ENCODE data around the gene TRPC4AP. TPM values are rescaled to one million over a fixed set of nuclear protein-coding genes. Genes with fewer than 3 reads are reported as not detected.

The TRPC4AP gene
- total and polyA plus RNA-seq, 7 donors = 24.0 to 61.8 (median 45.3) TPM

GRCh38 chr20:34976286-34976685 lies 116.3 kb downstream of the TRPC4AP start:
- Histone ChIP-seq H3K27me3 (peaks cover 0 to 37% (median 21%) of the 10 kb centered on the region in 3 donors), H3K9me3 (no peaks in the 10 kb centered on the region), H3K4me1 (peaks cover 0 to 4% (median 0%) of the 10 kb centered on the region in 4 donors), H3K4me3 (no peak overlapping the region), H3K36me3 (no peaks in the 10 kb centered on the region), H3K27ac (no peak overlapping the region)
- intact Hi-C loops (cut with DNase I) = no loop called here
- 86 to 90% methylated on average over 12 of the region's 12 CpGs for WGBS, 2 donors
- no peak for DNase-seq
- TF ChIP-seq POLR2A (IDR thresholded peaks at IDR 0.05) (no peak), EP300 (IDR thresholded peaks at IDR 0.05) (no peak), POLR2AphosphoS5 (IDR thresholded peaks at IDR 0.05) (no peak), CTCF (IDR thresholded peaks at IDR 0.05) (no peak)

- no peaks in the 10 kb centered on the region for H3K4me1 ChIP-seq
- no peak overlapping the region for H3K4me3 ChIP-seq
- H3K27ac ChIP-seq = no peak overlapping the region
- intact Hi-C loops (cut with DNase I) = no loop called here
- TF ChIP-seq CTCF (IDR thresholded peaks at IDR 0.05) (no peak), EP300 (IDR thresholded peaks at IDR 0.05) (no peak), POLR2AphosphoS5 (IDR thresholded peaks at IDR 0.05) (no peak), POLR2A (IDR thresholded peaks at IDR 0.05) (no peak)
- DNase-seq = no peak
- H3K36me3 ChIP-seq = no peaks in the 10 kb centered on the region
- WGBS, 2 donors = 81 to 83% methylated on average over 4 of the region's 4 CpGs
- H3K9me3 ChIP-seq = no peaks in the 10 kb centered on the region
- H3K27me3 ChIP-seq = peaks cover 0 to 20% (median 2%) of the 10 kb centered on the region in 3 donors
These were observed 118.4 kb downstream of the TRPC4AP start for GRCh38 chr20:34974246-34974645.

GRCh38 chr20:34971561-34972235 lies 120.9 kb downstream of the TRPC4AP start:
- no peaks in the 10 kb centered on the region for H3K36me3 ChIP-seq
- WGBS, 2 donors = 86 to 88% methylated on average over 10 of the region's 10 CpGs

GRCh38 chr20:34970846-34971560 lies 121.6 kb downstream of the TRPC4AP start:
- H3K4me3 ChIP-seq = no peak overlapping the region
- intact Hi-C loops (cut with DNase I) = no loop called here
- DNase-seq = no peak
- no peaks in the 10 kb centered on the region for H3K4me1 ChIP-seq
- no peaks in the 10 kb centered on the region for H3K36me3 ChIP-seq
- WGBS, 2 donors = 94 to 95% methylated on average over 9 of the region's 9 CpGs
- no peaks in the 10 kb centered on the region for H3K9me3 ChIP-seq
- TF ChIP-seq EP300 (IDR thresholded peaks at IDR 0.05) (no peak), POLR2AphosphoS5 (IDR thresholded peaks at IDR 0.05) (no peak), POLR2A (IDR thresholded peaks at IDR 0.05) (no peak), CTCF (IDR thresholded peaks at IDR 0.05) (no peak)
- no peaks in the 10 kb centered on the region for H3K27me3 ChIP-seq
- no peak overlapping the region for H3K27ac ChIP-seq

More at GRCh38 chr20:34971561-34972235, 120.9 kb downstream of the TRPC4AP start:
- peaks cover 0 to 6% (median 0%) of the 10 kb centered on the region in 3 donors for H3K27me3 ChIP-seq
- intact Hi-C loops (cut with DNase I) = no loop called here
- no peaks in the 10 kb centered on the region for H3K4me1 ChIP-seq
- DNase-seq = no peak
- no peak overlapping the region for H3K4me3 ChIP-seq
- TF ChIP-seq POLR2A (IDR thresholded peaks at IDR 0.05) (no peak), POLR2AphosphoS5 (IDR thresholded peaks at IDR 0.05) (no peak), EP300 (IDR thresholded peaks at IDR 0.05) (no peak), CTCF (IDR thresholded peaks at IDR 0.05) (no peak)
- H3K27ac ChIP-seq = no peak overlapping the region
- H3K9me3 ChIP-seq = no peaks in the 10 kb centered on the region
